HCT116 (cell line): ENCODE results near the gene HMGB1.

Experiments used
- EZH2 ChIP-seq: fragments of 200-600 bp; sonication (generic); IDR thresholded peaks from 2 replicates; pipeline ENCODE4 v1.6.1; 2017; ENCODE audit warnings: antibody characterized with exemption, mixed run types
- EZH2phosphoT487 ChIP-seq: fragments of 200-600 bp; IDR thresholded peaks from 2 replicates; pipeline ENCODE4 v1.6.1; 2018; ENCODE audit warnings: antibody characterized with exemption, borderline replicate concordance
- JUND ChIP-seq: IDR thresholded peaks from 2 replicates; pipeline ENCODE4 v1.6.1; 2012
- POLR2AphosphoS5 ChIP-seq: IDR thresholded peaks from 2 replicates; pipeline ENCODE4 v1.6.1; 2011; ENCODE audit warnings: mild to moderate bottlenecking, low read depth, low read length, moderate library complexity
- TCF7L2 ChIP-seq: IDR thresholded peaks from 2 replicates; pipeline ENCODE4 v1.7.0; 2011; ENCODE audit warnings: borderline replicate concordance, inconsistent platforms; ENCODE audit not compliant: insufficient read depth, insufficient read length; ENCODE audit errors: extremely low read depth
- TF ChIP-seq, protein P1 (sequence below), 3 experiments: fragments of 200-600 bp in 1 of 3; sonication (generic) in 1 of 3; IDR thresholded peaks in 2 of 3; conservative IDR thresholded peaks in 1 of 3; 2 replicates each; pipeline ENCODE4 v1.5.1; 2012 to 2017; ENCODE audit warnings: low read depth in 2 of 3, low read length in 2 of 3, antibody characterized with exemption in 1 of 3, borderline replicate concordance in 1 of 3, control low read depth in 1 of 3, mild to moderate bottlenecking in 1 of 3, mixed read lengths in 1 of 3, mixed run types in 1 of 3, moderate library complexity in 1 of 3; ENCODE audit not compliant: insufficient read depth in 1 of 3
- TF ChIP-seq, protein P2 (sequence below): IDR thresholded peaks from 2 replicates; pipeline ENCODE4 v1.6.1; 2011; ENCODE audit warnings: mild to moderate bottlenecking, low read length, moderate library complexity; ENCODE audit not compliant: insufficient replicate concordance; ENCODE audit errors: extremely low read depth

DNA sequence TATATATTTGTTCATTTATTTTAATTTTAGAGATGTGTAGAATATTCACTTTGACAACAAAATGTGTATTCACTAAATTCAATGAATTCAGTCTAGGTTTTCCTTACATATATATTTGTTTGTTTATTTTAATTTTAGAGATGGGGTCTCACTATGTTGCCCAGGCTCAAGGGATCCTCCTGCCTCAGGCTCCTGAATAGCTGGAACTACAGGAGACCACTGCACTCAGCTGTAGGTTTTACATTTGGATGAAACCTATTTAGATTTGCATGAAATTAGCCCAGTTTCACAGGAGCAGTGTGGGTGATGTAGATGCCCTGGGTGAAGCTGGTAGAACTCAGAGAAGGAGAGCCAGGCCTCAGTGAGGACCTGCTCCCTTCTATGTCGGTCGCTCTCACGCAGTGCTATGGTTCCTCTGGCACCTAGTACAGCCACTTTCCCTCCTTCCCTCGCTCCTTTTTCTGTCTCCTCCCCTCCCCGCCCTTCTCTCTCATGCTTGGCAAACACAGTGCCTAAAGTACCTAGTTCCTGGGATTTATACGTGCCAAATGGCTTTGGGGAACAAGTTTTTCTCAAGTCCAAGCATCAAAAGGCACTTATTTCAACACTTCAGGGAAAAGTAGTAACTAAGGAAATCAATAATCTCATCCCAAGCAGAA, 14.7 kb upstream of the HMGB1 start:
- TF ChIP-seq EZH2 (no peak), TCF7L2 (no peak), POLR2AphosphoS5 (no peak), EZH2phosphoT487 (no peak), JUND (no peak)
- TF ChIP-seq, protein P1, sequence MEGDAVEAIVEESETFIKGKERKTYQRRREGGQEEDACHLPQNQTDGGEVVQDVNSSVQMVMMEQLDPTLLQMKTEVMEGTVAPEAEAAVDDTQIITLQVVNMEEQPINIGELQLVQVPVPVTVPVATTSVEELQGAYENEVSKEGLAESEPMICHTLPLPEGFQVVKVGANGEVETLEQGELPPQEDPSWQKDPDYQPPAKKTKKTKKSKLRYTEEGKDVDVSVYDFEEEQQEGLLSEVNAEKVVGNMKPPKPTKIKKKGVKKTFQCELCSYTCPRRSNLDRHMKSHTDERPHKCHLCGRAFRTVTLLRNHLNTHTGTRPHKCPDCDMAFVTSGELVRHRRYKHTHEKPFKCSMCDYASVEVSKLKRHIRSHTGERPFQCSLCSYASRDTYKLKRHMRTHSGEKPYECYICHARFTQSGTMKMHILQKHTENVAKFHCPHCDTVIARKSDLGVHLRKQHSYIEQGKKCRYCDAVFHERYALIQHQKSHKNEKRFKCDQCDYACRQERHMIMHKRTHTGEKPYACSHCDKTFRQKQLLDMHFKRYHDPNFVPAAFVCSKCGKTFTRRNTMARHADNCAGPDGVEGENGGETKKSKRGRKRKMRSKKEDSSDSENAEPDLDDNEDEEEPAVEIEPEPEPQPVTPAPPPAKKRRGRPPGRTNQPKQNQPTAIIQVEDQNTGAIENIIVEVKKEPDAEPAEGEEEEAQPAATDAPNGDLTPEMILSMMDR (IDR thresholded peaks at IDR 0.05 in 2 of 3, conservative IDR thresholded peaks at IDR 0.05 in 1 of 3; ENCODE audit: borderline replicate concordance in 1 of 3, insufficient read depth in 1 of 3, low read depth in 2 of 3, low read length in 2 of 3), result no peak
- TF ChIP-seq, protein P2, sequence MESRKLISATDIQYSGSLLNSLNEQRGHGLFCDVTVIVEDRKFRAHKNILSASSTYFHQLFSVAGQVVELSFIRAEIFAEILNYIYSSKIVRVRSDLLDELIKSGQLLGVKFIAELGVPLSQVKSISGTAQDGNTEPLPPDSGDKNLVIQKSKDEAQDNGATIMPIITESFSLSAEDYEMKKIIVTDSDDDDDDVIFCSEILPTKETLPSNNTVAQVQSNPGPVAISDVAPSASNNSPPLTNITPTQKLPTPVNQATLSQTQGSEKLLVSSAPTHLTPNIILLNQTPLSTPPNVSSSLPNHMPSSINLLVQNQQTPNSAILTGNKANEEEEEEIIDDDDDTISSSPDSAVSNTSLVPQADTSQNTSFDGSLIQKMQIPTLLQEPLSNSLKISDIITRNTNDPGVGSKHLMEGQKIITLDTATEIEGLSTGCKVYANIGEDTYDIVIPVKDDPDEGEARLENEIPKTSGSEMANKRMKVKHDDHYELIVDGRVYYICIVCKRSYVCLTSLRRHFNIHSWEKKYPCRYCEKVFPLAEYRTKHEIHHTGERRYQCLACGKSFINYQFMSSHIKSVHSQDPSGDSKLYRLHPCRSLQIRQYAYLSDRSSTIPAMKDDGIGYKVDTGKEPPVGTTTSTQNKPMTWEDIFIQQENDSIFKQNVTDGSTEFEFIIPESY, result no peak
